Testis (tissue), 2 donors: ENCODE data around the gene NPM1.

Experiments used
- POLR2A ChIP-seq: fragments of 450-650 bp; IDR thresholded peaks from one replicate; pipeline ENCODE4 v1.6.1; 2017; ENCODE audit warnings: antibody characterized with exemption, mild to moderate bottlenecking, moderate library complexity
- TF ChIP-seq, protein P1 (sequence below), 3 experiments: fragments of 450-650 bp in 2 of 3; fragments of 200-600 bp in 1 of 3; sonication (generic) in 1 of 3; IDR thresholded peaks; one replicate each; pipeline ENCODE4 v1.5.1; 2016 to 2019; ENCODE audit warnings: antibody characterized with exemption in 3 of 3, mild to moderate bottlenecking in 2 of 3, moderate library complexity in 1 of 3

DNA sequence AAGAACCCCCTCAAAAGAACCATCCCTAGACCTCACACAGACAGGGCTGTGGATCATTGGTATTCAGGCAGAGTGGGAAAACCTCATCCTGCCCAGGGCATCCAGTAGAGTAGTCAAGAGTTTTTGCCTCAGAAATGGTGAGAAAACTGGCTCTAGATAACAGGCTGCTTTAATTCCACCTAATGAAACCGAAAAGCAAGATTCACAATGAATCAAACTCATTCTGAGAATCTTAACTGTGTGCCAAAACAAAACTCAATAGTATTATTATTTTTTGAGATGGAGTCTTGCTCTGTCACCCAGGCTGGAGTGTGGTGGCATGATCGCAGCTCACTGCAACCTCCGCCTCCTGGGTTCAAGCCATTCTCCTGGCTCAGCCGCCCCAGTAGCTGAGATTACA lies 17.8 kb upstream of the NPM1 start:
- TF ChIP-seq, protein P1, sequence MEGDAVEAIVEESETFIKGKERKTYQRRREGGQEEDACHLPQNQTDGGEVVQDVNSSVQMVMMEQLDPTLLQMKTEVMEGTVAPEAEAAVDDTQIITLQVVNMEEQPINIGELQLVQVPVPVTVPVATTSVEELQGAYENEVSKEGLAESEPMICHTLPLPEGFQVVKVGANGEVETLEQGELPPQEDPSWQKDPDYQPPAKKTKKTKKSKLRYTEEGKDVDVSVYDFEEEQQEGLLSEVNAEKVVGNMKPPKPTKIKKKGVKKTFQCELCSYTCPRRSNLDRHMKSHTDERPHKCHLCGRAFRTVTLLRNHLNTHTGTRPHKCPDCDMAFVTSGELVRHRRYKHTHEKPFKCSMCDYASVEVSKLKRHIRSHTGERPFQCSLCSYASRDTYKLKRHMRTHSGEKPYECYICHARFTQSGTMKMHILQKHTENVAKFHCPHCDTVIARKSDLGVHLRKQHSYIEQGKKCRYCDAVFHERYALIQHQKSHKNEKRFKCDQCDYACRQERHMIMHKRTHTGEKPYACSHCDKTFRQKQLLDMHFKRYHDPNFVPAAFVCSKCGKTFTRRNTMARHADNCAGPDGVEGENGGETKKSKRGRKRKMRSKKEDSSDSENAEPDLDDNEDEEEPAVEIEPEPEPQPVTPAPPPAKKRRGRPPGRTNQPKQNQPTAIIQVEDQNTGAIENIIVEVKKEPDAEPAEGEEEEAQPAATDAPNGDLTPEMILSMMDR (IDR thresholded peaks at IDR 0.05) = no peak
- TF ChIP-seq POLR2A = no peak
